H1 (cell line): ENCODE measurements around the gene ARHGAP42. TPM values are rescaled to one million over a fixed set of nuclear protein-coding genes. Genes with fewer than 3 reads are reported as not detected.

Source experiments
- CHD7 ChIP-seq: fragments of 300-600 bp; sonication (generic); IDR thresholded peaks from 2 replicates; pipeline ENCODE4 v1.7.1; 2012; ENCODE audit warnings: low read length, moderate library complexity, mild to moderate bottlenecking, inconsistent platforms; ENCODE audit not compliant: insufficient replicate concordance
- PHF8 ChIP-seq: fragments of 200-600 bp; sonication (generic); conservative IDR thresholded peaks from 2 replicates; pipeline ENCODE4 v1.7.1; 2012; ENCODE audit warnings: low read depth, mild to moderate bottlenecking, inconsistent platforms, low read length, moderate library complexity
- RFX5 ChIP-seq: IDR thresholded peaks from 2 replicates; pipeline ENCODE4 v1.6.1; 2011; ENCODE audit warnings: low read depth, low read length, improper control_type of control experiment, borderline replicate concordance
- polyA plus RNA-seq, 7 experiments: library from polyadenylated mRNA; depleted of rRNA in 3 of 7; stranded (reverse) in 5 of 7; unstranded in 2 of 7; fragments of >200 nt in 5 of 7; fragments of 200-250 nt in 2 of 7; gene quantifications; 1 replicate in 5 of 7; 2 replicates in 1 of 7; 4 replicates in 1 of 7; pipeline versions ENCODE4 v1.2.1 to v1.2.3, GENCODE V29; 2011 to 2013; ENCODE audit warnings: missing spikeins in 2 of 7, mixed read lengths in 2 of 7
- total RNA-seq: library from RNA; stranded (reverse); fragmentation: NEBNext Ultra II Directional; extraction: Animal tissue kit (Norgen Biotek cat#: 25700); gene quantifications from 2 replicates; pipeline ENCODE4 v1.2.1, GENCODE V29; 2021

ARHGAP42 gene
- total and polyA plus RNA-seq, 2 of the 8 experiments (the other 6 are each of a cell fraction or from before 2014, with no cell fraction given): 22.2 to 33.5 TPM

- TF ChIP-seq CHD7 (no peak), RFX5 (no peak), PHF8 (no peak)
These were observed 74.8 kb downstream of the ARHGAP42 start (continued) for GRCh38 chr11:100761841-100762240.
